Stimulated activated CD8-positive, alpha-beta memory T cell treated with anti-CD3 and anti-CD28 coated beads, Interleukin-15, amount 100 ng/mL, for 48 hours (primary cell): ENCODE measurements around the gene IMPACT.

Source experiments
- DNase-seq, 2 donors: peaks; one replicate each; pipeline ENCODE4 v3.0.0-alpha.2; 2020; ENCODE audit warnings: low read depth in 2 of 2

IMPACT gene

DNA sequence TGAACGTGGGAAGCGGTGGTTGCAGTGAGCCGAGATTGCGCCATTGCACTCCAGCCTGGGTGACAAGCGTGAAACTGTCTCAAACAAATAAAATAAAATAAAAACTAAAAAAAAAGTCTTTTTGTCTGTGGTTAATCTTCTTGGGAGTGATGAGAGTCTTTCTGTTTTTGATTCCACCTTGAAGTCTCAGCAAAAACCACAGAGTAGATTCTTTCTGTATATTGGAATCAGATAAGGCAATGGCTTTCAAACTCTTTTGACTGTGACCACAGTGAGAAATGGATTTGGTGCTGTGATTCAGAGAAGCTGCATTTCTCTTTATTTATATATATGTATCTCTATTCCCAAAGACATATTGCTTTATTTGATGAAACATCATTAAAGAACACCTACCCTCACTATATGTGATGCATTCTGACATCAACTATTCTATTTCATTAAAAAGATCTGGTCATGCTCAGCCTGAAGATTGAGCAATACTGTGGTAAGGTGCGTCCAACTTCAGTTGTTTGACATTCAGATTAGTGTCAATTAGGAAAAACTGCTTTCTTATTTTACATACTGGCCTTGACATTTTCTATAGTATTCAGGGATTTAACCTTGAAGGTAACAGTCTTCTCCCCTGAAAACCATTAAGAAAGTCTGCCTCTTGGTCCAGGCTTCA lies 49.6 kb downstream of the IMPACT start:
- DNase-seq: no peak

DNA sequence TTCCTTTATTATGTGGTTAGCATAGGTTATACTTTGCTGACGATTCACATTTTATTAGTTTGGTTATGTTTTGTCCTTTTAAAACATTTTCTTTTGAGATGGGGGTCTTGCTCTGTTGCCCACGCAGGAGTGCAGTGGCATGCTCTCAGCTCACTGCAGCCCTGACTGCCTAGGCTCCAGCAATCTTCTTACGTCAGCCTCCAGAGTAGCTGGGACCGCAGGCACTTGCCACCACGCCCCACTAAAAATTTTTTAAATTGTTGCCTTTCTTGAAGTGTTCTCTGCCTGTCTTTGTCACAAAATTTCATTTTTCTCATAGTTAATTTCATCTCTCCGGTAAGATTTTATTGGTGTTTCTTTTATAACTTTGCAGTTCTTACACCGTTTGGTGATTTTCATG lies 52.9 kb downstream of the IMPACT start:
- no peak for DNase-seq

DNA sequence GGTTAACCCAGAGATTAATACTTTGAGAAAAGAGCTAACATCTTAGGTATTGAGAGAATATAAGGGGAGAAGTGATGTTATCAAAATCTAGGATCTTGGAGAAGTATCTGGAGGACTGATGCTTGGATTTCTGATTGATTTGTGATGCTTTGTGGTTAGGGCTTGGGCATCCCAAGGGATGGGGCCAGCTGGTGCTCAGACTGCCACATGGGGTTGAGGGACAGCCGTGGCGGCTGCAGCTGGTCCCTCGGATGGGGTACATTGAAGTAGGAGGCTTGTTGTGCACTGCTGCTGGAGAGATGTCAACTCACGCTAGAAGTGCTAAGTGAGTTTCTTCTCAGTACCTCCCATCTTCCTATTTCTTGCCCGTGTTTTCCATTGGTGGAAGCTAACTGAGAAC lies 56.4 kb downstream of the IMPACT start:
- no peak for DNase-seq

DNA sequence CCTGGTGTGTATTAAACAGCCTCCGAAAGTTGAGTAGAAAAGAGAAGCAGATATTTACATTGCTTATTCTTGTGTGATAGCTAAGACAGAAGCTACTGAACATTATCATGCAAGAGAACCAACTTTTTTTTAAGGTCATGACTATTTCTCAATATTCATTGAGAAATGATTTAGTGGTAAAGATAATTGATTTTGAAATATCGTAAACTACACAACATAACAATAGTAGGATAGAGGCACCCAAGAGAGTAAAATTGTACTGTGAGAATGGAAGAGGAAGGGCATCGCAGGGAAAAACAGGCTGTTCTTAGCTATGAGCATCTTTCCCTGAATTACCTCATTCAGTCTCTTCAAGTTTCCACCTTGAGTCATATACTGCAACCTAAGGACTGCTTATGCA lies 59.2 kb downstream of the IMPACT start:
- no peak for DNase-seq

DNA sequence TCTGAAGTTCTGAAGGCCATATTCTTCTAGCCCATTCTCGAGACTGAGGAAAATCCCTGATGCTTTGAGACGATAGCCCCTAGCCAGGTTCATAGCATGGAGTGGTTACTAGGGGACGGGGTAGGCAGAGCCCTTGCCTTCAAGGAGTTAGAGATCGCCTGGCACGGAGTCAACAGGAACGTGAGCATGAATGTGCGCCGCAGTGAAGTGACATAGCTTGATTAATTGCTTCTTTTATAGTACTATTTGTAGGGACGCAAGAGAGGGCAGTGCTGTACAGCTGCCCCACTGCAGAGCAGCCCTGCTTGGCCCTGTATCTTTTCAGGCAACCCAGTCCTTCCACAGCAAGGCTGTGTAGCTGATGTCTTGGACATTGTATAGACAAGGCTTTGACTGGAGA lies 60.2 kb downstream of the IMPACT start:
- DNase-seq: no peak

DNA sequence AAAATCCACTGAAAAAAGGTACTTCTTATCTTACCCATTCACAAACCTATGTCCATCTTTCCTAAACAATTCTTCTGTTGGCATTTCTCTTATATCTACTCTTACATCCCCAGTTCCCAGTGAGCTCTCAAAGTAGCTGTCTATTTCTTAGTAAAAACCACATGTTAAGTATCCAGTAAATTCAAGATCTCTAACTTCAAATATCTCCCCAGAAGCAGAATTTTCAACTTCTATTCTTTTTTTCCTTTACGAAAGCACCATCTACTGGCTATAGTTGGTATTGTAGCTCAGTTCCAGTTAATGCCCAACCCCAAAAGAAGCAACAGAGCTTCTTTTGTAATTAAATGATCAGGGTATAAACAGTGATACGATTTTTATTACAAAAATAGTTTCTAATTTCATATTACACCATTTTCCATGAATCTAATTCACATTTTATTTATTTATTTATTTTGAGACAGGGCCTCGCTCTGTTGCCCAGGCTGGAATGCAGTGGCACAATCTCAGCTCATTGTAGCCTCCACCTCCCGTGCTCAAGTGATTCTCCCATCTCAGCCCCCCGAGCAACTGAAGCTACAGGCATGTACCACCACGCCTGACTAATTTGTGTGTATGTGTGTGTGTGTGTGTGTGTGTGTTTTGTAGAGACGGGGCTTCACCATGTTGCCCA lies 62.5 kb downstream of the IMPACT start:
- no peak for DNase-seq

DNA sequence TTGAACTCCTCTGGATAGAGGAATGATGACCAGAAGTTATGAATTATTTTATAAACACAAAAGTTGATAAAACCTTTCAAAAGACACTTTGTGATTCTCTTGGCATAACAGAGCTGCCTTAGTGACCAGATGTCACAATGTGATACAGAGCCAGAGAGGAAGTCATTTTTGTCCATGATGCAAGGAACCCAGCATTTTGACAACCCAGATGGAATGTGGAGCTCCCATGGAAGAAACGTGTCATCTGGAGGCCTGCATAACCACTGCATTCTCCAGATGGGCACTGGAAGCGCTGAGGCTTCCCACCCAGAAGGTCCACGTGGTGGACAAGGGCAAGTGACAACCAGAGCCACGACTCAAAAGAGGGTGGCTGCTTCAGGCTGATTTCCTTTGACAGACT lies 64.1 kb downstream of the IMPACT start:
- no peak for DNase-seq

DNA sequence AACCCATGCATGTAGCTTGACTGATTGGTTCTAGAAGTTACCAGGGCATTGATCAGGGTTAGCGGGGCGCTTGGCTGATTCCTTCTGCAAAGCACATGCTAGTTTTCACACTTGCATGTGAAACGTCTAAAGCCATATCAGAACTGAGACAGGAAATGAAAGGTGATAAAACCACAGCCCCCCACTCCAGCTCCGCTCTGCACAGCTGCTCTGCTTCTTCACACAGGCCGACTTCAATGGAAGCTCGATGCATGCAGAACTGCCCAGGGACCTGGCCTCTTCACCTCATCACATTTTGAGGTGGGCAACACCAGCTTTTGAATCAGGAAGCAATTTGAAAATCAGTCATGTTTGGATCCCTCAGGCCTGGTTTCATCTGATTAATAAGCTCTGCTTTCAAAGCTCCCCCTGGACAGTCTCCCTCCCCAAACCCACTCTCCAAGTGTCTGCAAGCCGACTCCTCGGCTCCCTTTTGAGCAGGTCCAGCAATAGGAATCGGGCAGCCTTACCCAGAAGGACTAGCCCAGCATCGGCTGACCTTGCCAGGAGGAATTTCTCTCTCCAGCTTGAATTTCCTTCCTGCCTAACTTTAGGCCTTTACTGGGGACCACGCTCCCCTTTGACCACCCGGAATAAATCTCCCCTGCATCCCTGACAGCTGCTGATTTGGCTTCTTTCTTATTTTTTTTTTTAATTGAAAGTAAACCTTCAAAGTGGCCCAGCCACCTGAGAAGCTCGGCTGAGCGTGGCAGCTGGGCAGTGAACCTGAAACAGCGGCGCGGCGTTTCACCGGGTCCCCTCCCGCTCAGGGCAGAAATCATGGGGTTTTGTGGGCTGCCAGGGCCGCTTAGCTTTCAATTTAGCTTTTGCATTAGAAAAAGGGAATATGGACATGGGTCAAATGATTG lies 65.7 kb downstream of the IMPACT start:
- peak; percentile 19 to 21 for DNase-seq

DNA sequence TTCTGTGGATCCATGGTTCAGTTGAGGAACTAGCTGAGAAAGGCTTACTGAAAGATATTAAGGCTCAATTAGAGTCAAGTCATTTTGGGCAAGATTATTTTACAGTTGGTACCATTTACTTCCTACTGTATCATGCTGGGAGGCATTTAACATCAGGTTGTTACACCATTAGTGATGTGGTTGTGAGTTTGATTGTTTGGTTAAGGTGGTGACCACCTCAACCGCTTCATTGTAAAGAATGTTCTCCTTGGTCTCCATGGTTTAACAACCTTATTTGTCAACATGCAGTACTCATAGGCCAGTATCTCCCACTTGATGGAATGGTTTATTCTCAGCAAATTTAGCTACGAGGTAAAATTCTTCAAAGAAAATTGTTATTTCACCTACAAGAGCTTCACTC lies 68.1 kb downstream of the IMPACT start:
- DNase-seq: no peak

DNA sequence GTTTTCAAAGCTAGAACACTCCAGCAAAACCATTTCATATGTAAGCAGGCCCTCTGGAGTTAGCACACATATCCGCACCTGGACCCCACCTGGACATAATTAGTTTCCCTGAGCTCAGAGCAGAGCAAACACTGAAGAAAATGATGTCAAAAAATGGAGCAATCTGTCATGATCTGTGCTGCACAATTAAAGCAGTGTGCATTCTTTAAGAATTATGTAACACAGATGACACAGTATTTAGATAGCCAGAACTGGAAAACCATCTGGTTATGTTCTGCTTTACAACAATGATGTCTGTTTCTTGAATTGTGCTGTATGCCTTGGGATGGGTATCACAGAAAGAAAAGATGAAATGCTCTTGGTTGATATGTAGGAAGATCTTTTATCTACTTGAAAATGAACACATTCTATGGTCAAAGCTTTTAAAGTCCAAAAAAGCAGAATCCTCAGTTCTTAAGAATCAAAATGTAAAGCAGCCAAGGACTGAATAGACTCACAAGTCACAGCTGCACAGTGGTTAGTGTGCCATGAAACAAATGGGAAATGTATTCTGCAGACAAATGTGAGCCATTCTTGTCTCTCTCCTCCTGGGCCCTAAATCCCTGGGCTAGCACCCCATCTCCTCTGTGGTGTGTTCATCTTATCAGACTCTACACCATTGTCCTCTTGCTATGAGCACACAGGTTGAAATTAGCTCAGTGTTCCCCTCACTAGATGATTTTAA lies 70.7 kb downstream of the IMPACT start:
- no peak for DNase-seq

DNA sequence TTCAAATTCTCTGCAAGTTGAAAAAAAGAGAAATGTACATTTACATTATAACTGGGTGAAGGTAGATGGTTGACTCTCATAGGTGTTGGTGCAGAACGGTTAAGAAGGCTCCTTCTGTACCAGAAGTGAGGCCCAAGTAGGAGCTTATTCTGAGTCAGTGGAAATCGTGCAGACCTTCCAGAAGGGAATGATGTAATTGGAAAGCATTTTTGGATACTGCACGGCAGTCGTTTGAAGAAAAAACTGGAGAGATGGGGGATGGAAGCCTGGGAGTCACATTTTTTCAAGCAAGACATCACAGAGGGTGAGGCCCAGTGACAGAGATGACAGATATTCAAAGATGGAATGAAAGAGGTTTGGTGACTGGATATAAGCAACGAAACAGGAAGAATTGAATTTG lies 73.3 kb downstream of the IMPACT start:
- no peak for DNase-seq

DNA sequence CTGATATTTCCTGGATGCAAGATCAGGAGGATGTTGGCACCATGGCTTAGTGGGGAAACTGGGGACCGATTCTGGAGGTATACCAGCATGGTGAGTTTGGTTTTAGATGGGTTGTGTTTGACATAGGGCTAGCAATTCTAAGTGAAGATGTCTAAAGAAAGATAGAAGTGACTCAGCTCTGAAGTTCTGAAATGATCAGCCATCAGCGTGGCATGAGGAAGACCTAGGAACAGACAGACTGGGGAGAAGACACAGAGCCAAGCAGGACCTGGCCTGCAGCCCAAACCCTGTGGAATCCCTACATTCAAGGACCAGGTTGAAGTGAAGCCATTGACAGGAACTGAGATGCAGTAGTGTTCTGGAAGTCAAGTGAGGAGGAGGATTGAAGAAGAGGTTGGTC lies 73.7 kb downstream of the IMPACT start:
- DNase-seq: no peak

DNA sequence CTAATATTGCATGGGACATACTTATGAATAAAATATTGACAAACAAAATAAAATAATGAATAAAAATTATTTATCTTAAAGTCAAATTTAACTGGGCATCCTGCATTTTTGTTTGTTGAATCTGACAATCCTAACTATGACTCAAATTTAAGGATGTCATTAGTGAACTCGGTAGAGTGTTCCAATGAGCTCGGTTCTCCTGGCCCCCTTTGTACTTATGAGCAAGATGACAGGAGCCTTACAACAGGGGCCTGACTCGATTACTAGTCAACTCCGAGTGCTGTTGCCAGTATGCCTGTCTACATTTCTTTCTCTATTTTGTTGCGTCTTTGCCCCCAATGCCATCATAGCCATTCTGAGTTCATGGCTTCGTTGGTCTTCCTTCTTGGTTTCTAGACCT lies 74.3 kb downstream of the IMPACT start:
- no peak for DNase-seq

DNA sequence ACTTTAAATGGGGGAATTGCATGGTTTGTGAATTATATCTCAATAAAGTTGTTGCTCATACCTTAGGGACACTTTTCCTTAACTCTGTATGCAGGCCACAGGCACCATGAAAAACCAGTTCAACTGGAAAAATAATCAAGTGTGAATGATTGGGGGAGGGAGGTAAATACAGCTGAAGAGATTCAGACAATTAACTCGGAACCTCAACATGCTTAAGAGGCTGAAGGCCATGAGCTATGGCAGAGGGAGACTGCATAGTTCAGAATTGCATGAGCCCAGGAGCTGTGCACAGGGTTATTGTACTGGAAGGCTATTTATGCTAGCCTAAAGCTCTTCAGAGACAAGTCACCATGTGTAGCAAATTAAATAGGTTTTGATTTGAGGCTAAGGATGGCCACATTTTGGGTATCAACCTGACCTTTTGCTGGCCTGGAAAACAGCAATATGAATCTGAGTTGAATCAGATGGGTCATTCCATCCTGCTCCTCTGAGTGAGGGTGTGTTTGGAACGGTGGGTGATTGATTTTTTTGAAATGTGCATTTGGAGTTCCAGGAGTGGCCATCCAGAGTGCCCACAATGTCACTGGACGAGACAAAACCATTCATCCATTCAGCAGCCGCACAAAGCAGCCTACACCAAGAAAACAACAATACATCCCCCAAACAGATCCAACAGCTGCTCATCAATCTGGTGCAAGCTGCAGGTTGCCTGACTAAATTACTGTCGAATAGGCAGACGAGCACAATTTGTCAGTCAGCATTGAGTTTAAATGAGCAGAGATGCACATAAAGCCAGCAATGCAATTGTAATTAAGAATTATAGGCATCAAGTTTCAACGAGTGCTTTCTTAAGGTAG lies 76.4 kb downstream of the IMPACT start:
- DNase-seq: no peak
